Gastroesophageal sphincter (tissue), 4 donors: ENCODE measurements around the gene SLC6A19. TPM values are rescaled to one million over a fixed set of nuclear protein-coding genes. Genes with fewer than 3 reads are reported as not detected.

Experiments used
- ATAC-seq: fragments of 150-250 bp; one replicate; pipeline ENCODE4 v1.9.1; 2016; ENCODE audit warnings: mild to moderate bottlenecking, moderate library complexity
- H3K27ac ChIP-seq, 4 donors: fragments of 200-600 bp; sonication (generic) in 3 of 4; 1 replicate in 3 of 4; 2 replicates in 1 of 4; pipeline ENCODE4 v1.5.1; 2016 to 2019
- H3K27me3 ChIP-seq: fragments of 200-600 bp; sonication (generic); one replicate; pipeline ENCODE4 v1.5.1; 2019
- H3K36me3 ChIP-seq, 2 donors: fragments of 200-600 bp; sonication (generic); one replicate each; pipeline ENCODE4 v1.5.1; 2019; ENCODE audit warnings: control low read depth in 1 of 2
- H3K4me1 ChIP-seq, 3 donors: fragments of 200-600 bp; sonication (generic); 1 replicate in 2 of 3; 2 replicates in 1 of 3; pipeline ENCODE4 v1.5.1; 2016 to 2019; ENCODE audit warnings: control low read depth in 2 of 3
- H3K4me3 ChIP-seq, 2 donors: fragments of 200-600 bp; sonication (generic); one replicate each; pipeline ENCODE4 v1.5.1; 2019; ENCODE audit warnings: mild to moderate bottlenecking in 1 of 2, moderate library complexity in 1 of 2
- H3K9me3 ChIP-seq, 3 donors: fragments of 200-600 bp; sonication (generic); one replicate each; pipeline ENCODE4 v1.5.1; 2017 to 2019; ENCODE audit warnings: control low read depth in 2 of 3
- CTCF ChIP-seq, 4 experiments: fragments of 200-600 bp in 2 of 4; fragments of 450-650 bp in 2 of 4; sonication (generic) in 1 of 4; IDR thresholded peaks; one replicate each; pipeline ENCODE4 v1.5.1; 2017 to 2019; ENCODE audit warnings: antibody characterized with exemption in 4 of 4, mild to moderate bottlenecking in 2 of 4, moderate library complexity in 2 of 4
- EP300 ChIP-seq: sonication (generic); formaldehyde crosslinking; IDR thresholded peaks from one replicate; pipeline ENCODE4 v1.6.1; 2017; ENCODE audit warnings: antibody characterized with exemption, mild to moderate bottlenecking
- POLR2A ChIP-seq, 2 donors: fragments of 450-650 bp; IDR thresholded peaks; one replicate each; pipeline ENCODE4 v1.6.1; 2017; ENCODE audit warnings: antibody characterized with exemption in 2 of 2, mild to moderate bottlenecking in 2 of 2, moderate library complexity in 1 of 2
- POLR2AphosphoS5 ChIP-seq: sonication (generic); formaldehyde crosslinking; IDR thresholded peaks from one replicate; pipeline ENCODE4 v1.6.1; 2017; ENCODE audit warnings: antibody characterized with exemption
- WGBS, 2 donors: methylation state at CpG; one replicate each; pipeline ENCODE4 v1.1.5; 2018; ENCODE audit warnings: low coverage in 1 of 2; 5-methylcytosine and 5-hydroxymethylcytosine counted together
- total RNA-seq, 4 donors: library from RNA; depleted of rRNA; stranded (reverse); fragments of >200 nt; gene quantifications; one replicate each; pipeline ENCODE4 v1.1.0, GENCODE V29; 2016

The SLC6A19 gene
- total RNA-seq, 4 donors from 2014 or later: not detected

DNA sequence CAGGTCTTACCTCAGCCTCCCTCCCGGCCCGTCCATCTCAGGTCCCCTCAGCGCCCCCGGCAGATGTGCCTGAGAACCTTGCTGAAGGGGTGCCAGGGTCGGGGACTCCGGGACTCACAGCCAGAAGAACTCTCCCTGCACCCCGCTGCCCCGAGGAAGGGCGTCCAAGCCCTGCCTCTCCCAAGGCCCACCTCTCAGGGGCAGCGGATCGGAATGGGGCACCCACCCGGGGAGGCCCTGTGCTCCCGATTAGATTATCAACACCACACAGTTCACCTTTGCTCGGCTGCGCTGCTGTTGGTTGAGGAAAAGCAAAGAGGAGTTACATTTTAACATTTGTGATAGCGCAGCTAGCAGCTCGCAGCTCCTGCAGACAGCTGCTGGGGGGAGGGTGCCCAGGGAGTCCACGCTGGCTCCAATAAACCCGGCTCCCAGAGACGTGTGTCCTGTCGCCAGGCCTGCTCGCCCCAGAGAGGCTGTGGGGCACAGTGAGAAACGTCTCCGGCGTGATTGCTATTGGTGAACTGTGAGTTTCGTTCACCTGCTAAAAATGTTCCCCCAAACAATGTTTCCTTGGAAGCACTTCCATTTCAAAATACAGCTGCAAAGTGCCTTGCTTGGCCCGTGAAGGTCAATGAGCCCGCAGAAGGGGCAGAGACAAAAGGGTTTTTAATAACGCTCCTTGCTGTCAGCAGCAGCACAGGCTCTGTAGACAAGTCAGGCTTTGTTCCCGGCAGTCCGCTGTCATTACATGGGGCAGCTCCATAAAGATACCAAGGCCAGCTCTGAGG lies 18.6 kb upstream of the SLC6A19 start:
- H3K4me1 ChIP-seq: peaks cover 0 to 15% (median 0%) of the 10 kb centered on the region in 3 donors
- H3K27me3 ChIP-seq: peaks cover 38% of the 10 kb centered on the region
- no peaks in the 10 kb centered on the region for H3K36me3 ChIP-seq
- no peak overlapping the region for H3K4me3 ChIP-seq
- no peak for ATAC-seq
- H3K27ac ChIP-seq: no peak overlapping the region
- 24 to 47% methylated on average over 3 to 16 of the region's 31 CpGs for WGBS, 2 donors
- H3K9me3 ChIP-seq: no peaks in the 10 kb centered on the region
- TF ChIP-seq POLR2A (IDR thresholded peaks at IDR 0.05): no peak
- no peak for TF ChIP-seq EP300
- TF ChIP-seq CTCF (IDR thresholded peaks at IDR 0.05): no peak
- TF ChIP-seq POLR2AphosphoS5: no peak

DNA sequence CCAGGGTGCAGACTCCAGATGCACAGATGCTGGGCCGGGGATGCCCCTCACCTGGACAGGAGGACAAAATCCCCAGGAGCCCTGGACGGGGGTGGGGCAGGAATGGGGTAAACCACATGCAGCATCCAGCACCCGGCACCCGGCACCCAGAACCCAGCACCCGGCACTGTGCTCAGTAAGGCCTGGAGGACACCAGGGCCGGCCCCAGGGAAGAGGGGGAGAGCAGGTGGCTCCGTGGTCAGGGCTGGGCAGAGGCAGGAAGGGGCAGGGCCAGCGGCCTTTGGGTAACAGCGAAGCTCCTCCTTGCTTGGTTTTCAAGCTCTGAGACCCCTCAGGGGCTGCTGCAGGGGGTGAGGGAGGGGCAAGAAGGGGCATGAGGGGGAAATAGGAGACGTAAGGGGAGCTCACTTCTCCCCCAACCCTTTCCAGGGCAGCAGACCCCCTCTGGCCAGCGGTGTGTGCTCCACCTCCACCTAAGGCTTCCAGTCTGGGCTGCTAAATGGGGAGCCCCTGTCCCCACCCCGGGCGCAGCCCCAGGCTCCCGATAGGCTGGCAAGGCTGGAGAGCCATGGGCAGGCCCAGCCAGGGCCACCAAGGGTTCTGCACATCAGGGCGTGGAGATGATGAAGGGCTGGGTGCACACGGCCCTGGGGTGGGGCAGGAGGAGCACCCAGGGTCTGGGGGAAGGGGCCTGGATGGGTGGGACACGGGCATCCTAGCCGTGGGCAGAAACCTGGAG lies 17.8 kb upstream of the SLC6A19 start:
- TF ChIP-seq EP300 (no peak), POLR2A (IDR thresholded peaks at IDR 0.05) (no peak), CTCF (IDR thresholded peaks at IDR 0.05) (no peak), POLR2AphosphoS5 (no peak)
- ATAC-seq: no peak
- no peaks in the 10 kb centered on the region for H3K36me3 ChIP-seq
- H3K27me3 ChIP-seq: peaks cover 45% of the 10 kb centered on the region
- 53 to 80% methylated on average over 1 to 4 of the region's 18 CpGs for WGBS, 2 donors
- peaks cover 0 to 15% (median 0%) of the 10 kb centered on the region in 3 donors for H3K4me1 ChIP-seq
- H3K27ac ChIP-seq: no peak overlapping the region
- H3K4me3 ChIP-seq: no peak overlapping the region
- no peaks in the 10 kb centered on the region for H3K9me3 ChIP-seq

DNA sequence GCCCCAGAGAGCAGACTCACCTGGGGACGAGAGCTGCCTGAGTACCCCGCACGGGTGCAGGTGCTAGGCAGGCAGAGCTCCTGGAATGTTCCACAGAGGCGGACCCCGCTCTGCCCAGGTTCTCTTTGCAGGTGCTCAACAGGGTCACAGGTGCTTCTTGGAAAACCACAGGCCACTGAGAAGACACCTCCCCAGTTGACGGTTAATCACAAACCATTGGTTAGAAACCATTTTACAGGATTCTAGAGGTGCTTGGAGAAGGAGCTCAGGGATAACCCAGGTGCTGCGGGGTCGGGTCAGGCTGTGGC lies 17.3 kb upstream of the SLC6A19 start:
- no peak for ATAC-seq
- Histone ChIP-seq H3K4me3 (no peak overlapping the region), H3K27ac (no peak overlapping the region), H3K4me1 (peaks cover 0 to 15% (median 0%) of the 10 kb centered on the region in 3 donors), H3K36me3 (no peaks in the 10 kb centered on the region), H3K9me3 (no peaks in the 10 kb centered on the region), H3K27me3 (peaks cover 51% of the 10 kb centered on the region)
- 90 to 100% methylated on average over 1 to 2 of the region's 8 CpGs for WGBS, 2 donors
- TF ChIP-seq EP300 (no peak), POLR2A (IDR thresholded peaks at IDR 0.05) (no peak), CTCF (IDR thresholded peaks at IDR 0.05) (no peak), POLR2AphosphoS5 (no peak)

DNA sequence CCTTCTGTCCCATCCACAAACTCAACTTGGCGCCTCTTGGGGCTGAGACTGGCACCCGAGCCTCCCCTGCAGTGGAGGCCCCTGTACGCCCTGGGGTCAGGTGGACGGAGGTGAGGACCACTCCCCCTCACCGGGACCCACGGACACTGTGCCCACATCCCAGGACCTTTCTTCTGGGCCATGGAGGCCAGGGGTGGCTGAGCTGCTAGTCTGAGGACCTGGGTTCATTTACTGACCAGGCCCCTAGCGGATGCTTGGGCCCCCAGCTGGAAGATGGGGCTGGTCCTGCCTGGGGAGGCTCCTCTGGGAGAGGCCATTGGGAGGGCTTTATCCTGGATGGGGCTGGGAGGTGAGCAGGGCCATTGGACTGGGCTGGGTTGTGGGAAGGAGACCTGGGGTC lies 16.9 kb upstream of the SLC6A19 start:
- ATAC-seq: no peak
- Histone ChIP-seq H3K27ac (no peak overlapping the region), H3K9me3 (no peaks in the 10 kb centered on the region), H3K27me3 (peaks cover 54% of the 10 kb centered on the region), H3K4me3 (no peak overlapping the region), H3K4me1 (peaks cover 0 to 15% (median 0%) of the 10 kb centered on the region in 3 donors), H3K36me3 (no peaks in the 10 kb centered on the region)
- no peak for TF ChIP-seq CTCF (IDR thresholded peaks at IDR 0.05)
- no CpG with 5 or more reads among the region's 7 CpGs for WGBS, 2 donors
